HG03520 (cell line): ENCODE measurements around the gene LRRK1.

Experiments used
- ATAC-seq: cut with Tn5 transposase; IDR thresholded peaks from one replicate; pipeline ENCODE4 v1.9.1; 2021; ENCODE audit warnings: mild to moderate bottlenecking, moderate library complexity; ENCODE audit not compliant: unreplicated experiment

Gene LRRK1

GRCh38 chr15:100968050-100968966 is 49.2 kb downstream of the LRRK1 start:
- ATAC-seq, result no peak

DNA sequence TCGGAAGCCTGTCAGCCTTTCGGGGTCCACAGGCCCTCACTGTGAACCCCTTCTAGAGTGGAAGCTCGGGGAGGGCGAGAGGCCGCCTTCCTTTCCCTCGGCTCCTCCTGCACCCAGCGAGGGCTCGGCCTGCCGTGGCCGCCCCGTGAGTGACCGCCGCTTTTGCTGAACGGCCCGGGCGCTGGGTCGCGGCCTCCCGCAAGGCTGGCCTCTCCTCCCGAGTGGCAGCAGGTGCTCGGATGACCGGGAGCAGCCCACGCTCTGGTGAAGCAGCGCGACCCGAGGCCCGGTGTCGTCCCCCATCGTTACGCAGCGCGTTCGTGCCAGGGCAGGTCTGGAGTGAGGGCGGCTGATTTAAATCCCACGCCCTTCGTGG is 53.8 kb downstream of the LRRK1 start:
- no peak for ATAC-seq

DNA sequence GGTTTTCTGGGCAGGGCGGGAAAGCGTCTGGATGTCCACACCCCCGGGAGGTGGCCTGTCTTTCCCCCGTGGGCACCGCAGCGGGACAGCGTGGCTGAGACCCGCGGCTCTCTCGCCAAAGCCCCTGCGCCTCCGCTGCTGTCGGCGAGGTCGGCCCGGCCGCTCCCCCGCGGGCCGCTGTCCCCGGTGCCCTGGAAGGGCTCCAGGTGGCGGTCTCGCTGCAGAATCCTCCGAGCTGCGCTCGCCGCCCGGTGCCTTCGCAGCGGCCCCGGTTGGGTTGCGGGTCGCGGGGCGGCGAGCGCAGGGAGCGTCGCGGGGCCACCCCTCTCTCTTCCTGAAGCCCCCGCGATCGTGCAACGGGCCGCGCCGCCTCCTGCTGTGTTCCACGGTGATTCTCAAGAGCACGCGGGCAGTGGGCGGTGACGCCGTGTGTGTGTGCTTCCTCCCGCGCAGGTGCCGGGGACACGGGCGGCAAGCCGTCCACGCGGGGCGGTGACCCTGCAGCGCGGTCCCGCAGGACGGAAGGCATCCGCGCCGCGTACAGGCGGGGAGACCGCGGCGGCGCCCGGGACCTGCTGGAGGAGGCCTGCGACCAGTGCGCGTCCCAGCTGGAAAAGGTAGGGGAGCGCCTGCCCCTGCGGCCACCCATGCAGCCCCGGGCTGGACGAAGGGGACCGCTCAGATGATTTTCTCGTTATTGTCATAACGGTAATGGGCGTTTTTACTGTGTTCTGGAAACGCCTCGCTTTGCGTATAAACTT is 54.4 kb downstream of the LRRK1 start:
- ATAC-seq, result no peak

GRCh38 chr15:100975043-100975442 is 55.9 kb downstream of the LRRK1 start:
- ATAC-seq, result no peak

DNA sequence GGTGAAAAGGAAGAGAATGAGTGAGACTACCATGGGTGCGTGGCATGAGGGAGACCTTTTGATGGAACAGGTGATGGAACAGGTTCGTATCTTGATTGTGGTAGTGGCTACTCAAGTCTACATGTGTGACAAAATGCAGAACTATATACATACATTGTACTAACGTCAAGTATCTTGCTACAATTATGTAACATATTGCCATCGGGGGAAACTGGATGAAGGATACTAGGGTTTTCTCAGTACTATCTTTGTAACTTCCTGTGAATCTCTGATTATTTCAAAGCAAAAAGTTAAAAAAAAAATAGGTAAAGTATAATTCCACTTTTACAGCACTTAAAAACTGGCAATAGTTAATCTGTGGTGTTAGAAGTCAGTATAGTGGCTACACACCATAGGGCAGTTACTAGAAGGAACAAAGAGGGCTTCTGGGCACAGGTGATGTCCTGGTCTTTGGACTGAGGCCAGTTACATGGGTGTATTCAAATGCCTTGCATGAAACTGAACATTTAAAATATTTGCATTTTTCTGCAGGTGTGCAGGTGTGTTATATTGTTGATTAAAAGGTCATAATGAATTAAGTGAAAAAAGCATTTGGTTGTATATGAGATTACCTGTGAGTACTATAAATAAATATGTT is 61.4 kb downstream of the LRRK1 start:
- no peak for ATAC-seq

- no peak for ATAC-seq
These were observed 61.9 kb downstream of the LRRK1 start for GRCh38 chr15:100981086-100981485.

GRCh38 chr15:100983221-100983620 is 64.1 kb downstream of the LRRK1 start:
- no peak for ATAC-seq

- ATAC-seq, result no peak
These were observed 66.2 kb downstream of the LRRK1 start for GRCh38 chr15:100985401-100985800.

DNA sequence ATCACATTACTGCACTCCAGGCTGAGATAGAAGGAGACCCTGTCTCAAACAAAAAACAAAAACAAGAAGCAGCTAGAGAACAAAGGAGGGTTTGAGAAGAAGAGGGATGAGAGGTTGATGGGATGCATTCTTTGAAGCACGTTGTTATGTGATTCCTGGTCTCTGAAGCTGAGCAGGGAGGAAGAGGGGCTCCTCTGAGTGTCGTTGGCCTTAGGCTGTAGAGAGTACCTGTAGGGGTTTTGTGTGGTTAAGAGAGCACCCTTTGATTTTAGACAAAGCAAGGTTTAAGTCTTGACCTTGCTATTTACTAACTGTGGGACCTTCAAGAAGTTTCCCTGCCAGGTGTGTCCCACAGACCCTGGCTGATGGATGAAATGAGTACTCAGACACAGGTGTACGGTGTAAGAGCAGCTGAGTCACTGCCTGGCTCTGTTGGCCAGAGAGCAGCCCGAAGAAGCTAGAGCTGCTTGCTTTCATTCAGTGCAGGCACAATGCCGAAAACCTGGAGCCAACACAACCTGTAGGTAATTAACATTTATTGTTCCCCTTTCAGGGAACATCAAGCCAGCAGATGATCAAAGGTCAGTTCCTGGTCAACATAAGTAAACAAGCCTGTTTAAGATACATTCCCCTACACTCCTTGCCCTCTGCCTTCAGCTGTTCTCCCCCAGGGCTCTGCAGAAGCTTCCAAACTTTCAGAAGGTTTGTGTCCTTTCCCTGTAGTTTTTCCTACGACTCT is 67.2 kb downstream of the LRRK1 start:
- no peak for ATAC-seq

- no peak for ATAC-seq
These were observed 68.0 kb downstream of the LRRK1 start for GRCh38 chr15:100987143-100987542.

GRCh38 chr15:100988297-100988696 is 69.1 kb downstream of the LRRK1 start:
- ATAC-seq, result no peak

DNA sequence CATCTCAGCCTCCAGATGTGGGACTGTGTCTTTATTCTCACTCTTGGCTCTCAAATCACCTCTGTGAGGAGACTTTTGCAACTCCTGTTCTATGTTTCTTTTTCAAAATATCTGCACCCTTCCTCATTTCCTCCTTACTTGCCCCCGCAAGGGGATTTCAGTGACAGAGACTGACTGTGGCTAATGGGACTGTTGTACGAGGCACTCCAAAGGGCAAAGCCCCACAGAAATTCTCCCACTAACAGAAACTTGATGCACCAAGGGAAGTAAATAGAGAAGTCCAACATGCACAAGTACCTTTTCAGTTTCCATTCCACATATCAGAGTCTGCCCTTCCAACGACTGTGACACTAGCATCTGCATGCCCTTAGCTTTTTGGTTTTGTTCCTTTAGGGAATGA is 69.7 kb downstream of the LRRK1 start:
- ATAC-seq, result no peak

GRCh38 chr15:100994597-100995446 is 75.7 kb downstream of the LRRK1 start:
- no peak for ATAC-seq

DNA sequence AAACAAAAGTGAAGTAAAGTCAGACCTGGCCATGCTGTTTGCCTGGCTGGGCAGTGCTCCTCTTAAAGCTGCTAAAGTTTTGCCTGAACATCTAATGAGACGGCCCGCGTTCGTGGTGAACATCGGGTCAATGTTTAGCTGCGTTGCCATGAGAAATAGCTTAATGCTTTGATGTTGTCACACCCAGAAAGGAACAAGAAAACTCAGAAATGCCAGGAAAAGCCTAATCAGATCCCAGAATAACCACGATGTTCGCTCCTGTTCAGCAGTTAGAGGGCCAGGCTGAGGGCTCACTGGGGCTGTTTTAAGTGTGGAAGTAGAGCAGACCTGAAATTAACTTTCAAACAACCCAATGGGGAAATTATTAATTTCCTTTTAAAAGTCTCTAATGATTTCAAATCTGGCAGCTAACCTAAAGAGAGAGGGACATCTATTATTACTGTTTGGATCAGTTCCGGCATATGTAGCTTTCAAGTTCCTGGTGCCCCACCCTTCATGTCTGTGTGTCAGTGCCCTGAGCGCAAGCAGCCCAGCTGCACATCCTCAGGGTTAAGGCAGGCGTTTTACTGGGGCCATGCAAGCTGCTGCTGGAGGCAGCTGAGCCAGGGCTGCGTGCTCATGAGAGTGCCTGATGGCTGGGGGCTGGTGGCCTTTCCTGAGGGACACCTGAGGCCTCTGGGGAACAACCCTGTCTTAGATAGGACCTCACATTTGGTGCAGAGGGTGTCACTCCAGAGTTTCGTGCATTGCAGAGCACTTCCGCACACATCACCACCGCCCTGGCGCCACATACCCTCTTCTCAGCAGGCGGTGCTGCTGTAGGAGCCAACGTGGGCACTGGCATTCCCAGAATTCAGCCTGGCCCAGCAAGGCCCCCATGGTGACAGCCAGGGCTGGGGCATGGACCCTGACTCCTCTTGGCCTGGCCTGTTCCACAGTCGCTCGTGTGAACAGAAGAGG is 76.6 kb downstream of the LRRK1 start:
- ATAC-seq, result no peak

DNA sequence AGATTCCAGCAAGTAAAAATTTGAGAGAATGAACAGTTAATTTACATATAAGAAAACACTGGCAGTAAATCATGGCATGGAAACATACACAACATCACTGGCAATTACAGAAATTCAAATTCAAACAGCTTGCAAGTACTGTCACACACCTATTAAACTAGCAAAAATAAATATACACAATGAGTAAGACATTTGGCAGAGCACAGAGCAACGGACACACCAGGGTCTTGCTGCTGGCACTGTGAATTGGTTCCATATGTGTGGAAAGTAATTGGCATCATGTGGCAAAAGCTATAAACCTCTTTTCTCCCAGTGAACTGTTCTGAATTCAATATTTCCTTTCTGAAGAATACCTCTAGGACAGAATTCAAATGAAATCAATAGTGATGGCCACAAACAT is 78.3 kb downstream of the LRRK1 start:
- no peak for ATAC-seq

DNA sequence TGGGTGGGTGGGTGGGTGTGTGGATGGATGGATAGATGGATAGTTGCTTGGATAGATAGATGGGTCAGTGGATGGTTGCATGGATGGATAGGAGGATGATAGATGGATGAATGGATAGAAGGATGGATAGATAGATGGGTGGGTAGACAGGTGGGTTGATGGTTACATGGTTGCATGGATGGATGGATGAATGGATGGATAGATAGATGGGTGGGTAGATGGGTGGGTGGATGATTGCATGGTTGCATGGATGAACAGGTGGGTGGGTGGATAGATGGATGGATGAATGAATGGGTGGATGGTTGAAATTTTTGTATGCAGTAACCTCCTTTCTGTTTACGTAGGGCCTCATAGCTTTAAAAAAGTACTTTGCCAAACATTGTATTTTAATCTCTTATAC is 79.5 kb downstream of the LRRK1 start:
- ATAC-seq, result no peak

DNA sequence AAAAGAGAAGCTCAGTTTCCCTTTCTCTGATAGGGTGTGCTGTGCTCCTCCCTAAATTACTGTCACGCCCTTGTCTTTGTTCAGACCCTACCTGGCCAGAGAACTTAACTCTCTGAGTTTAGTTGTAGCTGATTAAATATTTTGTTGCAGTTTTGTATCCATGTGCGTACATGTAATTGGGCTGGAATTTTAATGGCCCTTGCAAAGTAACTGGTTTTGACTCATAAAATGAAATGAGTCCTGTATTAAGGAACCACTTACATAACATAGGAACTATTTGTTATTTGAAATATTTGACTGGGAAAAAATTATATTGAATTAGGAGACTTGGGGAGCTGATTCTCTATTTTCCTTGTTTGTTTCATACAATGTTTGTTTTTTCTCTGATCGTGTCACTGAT is 80.2 kb downstream of the LRRK1 start:
- no peak for ATAC-seq

DNA sequence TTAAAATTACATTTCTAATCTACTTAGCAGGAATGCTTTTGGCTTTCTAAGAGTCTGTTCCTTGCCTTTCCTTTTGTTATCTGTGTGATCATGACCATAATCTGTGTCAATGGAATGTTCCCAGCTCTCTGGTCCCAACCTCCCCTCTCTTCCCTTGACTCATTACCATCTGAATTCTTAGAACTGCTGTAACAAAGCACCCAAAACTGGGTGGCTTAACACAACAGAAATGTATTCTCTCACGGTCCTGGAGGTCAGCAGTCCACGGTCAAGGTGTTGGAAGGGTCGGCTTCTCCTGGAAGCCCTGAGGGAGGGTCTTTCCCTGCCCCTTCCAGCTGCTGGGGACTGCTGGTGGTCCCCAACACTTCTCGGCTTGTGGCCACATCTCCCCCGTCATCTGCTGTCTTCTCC is 81.1 kb downstream of the LRRK1 start:
- ATAC-seq, result no peak

GRCh38 chr15:101001056-101001455 is 81.9 kb downstream of the LRRK1 start:
- no peak for ATAC-seq
